ENCODE results near the gene GPC6. TPM values are rescaled to one million over a fixed set of nuclear protein-coding genes. Genes with fewer than 3 reads are reported as not detected.

The GPC6 gene
- total and polyA plus RNA-seq, 9 of the 15 experiments (the other 6 are each of a cell fraction or from before 2014, with no cell fraction given), result under 0.01 to 0.20 (median 0.01) TPM; not detected in 4

DNA sequence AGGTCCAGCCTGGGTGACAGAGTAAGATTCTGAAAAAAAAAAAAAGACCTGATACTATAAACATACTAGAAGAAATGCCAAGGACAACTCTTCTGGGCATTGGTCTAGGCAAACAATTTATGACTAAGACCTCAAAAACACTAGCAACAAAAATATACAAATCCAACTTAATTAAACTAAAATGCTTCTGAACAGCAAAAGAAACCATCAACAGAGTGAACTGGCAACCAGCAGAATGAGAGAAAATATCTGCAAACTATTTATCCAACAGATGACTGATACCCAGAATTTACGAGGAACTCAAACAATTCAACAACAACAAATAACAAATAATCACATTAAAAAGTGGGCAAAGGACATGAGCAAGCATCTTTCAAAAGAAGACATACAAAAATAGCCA lies 26.8 kb upstream of the GPC6 start:
- CTCF ChIA-PET (ENCODE audit: low intra/inter-chr PET ratio), result no interaction called here
- no peaks in the 10 kb centered on the region for H4K20me1 ChIP-seq (replicated peaks; ENCODE audit: control insufficient read depth, insufficient read depth, low read length)
- H3K36me3 ChIP-seq (ENCODE audit: control insufficient read depth, insufficient read depth, low read length), result no peaks in the 10 kb centered on the region
- no peaks in the 10 kb centered on the region for H3K9me3 ChIP-seq (replicated peaks; ENCODE audit: control insufficient read depth, insufficient read depth, low read depth, low read length)
- H3K4me1 ChIP-seq (replicated peaks in 1 of 2; ENCODE audit: control insufficient read depth in 2 of 2, insufficient read depth in 2 of 2, low read length in 2 of 2), result no peaks in the 10 kb centered on the region
- no peak overlapping the region for H3K4me3 ChIP-seq
- DNase-seq (ENCODE audit: extremely low read depth in 1 of 4, low spot score in 3 of 4) (no peak), FAIRE-seq (no peak), ATAC-seq (no peak)
- POLR2A ChIA-PET, result no interaction called here
- no TSS peak for BruUV-seq (replicated peaks)
- no peaks in the 10 kb centered on the region for H3K27me3 ChIP-seq (ENCODE audit: control insufficient read depth in 2 of 2, insufficient read depth in 2 of 2, low read length in 2 of 2)
- intact Hi-C loops (cut with micrococcal nuclease) (loop anchor here (10.0 kb wide), 2 partner anchors 535 to 665 kb away; no protein-coding TSS in a partner anchor), in situ Hi-C loops (cut with MboI) (loop anchor here (10.0 to 25.0 kb wide), 4 partner anchors 287 to 1763 kb away; no protein-coding TSS in a partner anchor)
- no peak overlapping the region for H3K27ac ChIP-seq (ENCODE audit: extremely low read depth, low read depth, low read length)
- no peak overlapping the region for H3K9ac ChIP-seq (ENCODE audit: insufficient read depth in 1 of 2, low read depth in 2 of 2, low read length in 2 of 2)
- no peak overlapping the region for H2AFZ ChIP-seq (ENCODE audit: low read depth, low read length)
- no peak overlapping the region for H3K4me2 ChIP-seq (ENCODE audit: insufficient read depth, low read length)
- H3K79me2 ChIP-seq (ENCODE audit: control insufficient read depth, insufficient read depth, low read length), result no peaks in the 10 kb centered on the region
- WGBS (ENCODE audit: insufficient coverage, low coverage, missing lambda C conversion rate), result 0% methylated on average over 1 of the region's 1 CpG
- TF ChIP-seq U2AF2 (optimal IDR thresholded peaks at IDR 0.05; ENCODE audit: low read depth, low read length) (no peak), GTF2F1 (IDR thresholded peaks at IDR 0.05; ENCODE audit: low read depth, low read length) (no peak), JUN (IDR thresholded peaks at IDR 0.05; ENCODE audit: borderline replicate concordance, low read depth, low read length) (no peak), JUN (CRISPR knock-in tag; IDR thresholded peaks at IDR 0.05; ENCODE audit: borderline replicate concordance) (no peak)
- H3K9me1 ChIP-seq (ENCODE audit: control insufficient read depth, insufficient read depth, low read length), result no peaks in the 10 kb centered on the region

DNA sequence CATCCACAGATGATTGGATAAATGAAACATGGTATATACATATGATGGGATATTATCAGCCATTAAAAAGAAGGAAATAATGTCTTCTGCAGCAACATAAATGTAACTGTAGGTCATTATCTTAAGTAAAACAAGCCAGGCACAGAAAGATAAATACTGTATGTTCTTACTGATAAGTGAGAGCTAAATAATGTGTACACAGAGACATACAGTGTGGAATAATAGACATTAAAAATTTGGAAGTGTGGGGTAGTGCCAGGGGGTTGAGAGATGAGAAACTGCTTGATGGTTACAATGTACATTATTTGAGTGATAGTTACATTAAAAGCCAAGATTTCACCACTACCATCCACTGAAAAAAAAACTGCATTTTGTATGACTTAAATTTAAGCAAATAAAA lies 26.0 kb upstream of the GPC6 start:
- BruUV-seq (replicated peaks), result no TSS peak
- FAIRE-seq (peak; percentile 62), DNase-seq (ENCODE audit: extremely low read depth in 1 of 4, low spot score in 3 of 4) (no peak), ATAC-seq (no peak; the same call in 2 of the 3 replicates)
- Histone ChIP-seq H3K9me1 (ENCODE audit: control insufficient read depth, insufficient read depth, low read length) (no peaks in the 10 kb centered on the region), H3K79me2 (ENCODE audit: control insufficient read depth, insufficient read depth, low read length) (no peaks in the 10 kb centered on the region), H3K36me3 (ENCODE audit: control insufficient read depth, insufficient read depth, low read length) (no peaks in the 10 kb centered on the region), H2AFZ (ENCODE audit: low read depth, low read length) (no peak overlapping the region), H3K4me2 (ENCODE audit: insufficient read depth, low read length) (no peak overlapping the region), H3K4me3 (no peak overlapping the region), H4K20me1 (replicated peaks; ENCODE audit: control insufficient read depth, insufficient read depth, low read length) (no peaks in the 10 kb centered on the region), H3K27me3 (ENCODE audit: control insufficient read depth in 2 of 2, insufficient read depth in 2 of 2, low read length in 2 of 2) (no peaks in the 10 kb centered on the region), H3K9ac (ENCODE audit: insufficient read depth in 1 of 2, low read depth in 2 of 2, low read length in 2 of 2) (no peak overlapping the region), H3K27ac (ENCODE audit: extremely low read depth, low read depth, low read length) (no peak overlapping the region), H3K4me1 (replicated peaks in 1 of 2; ENCODE audit: control insufficient read depth in 2 of 2, insufficient read depth in 2 of 2, low read length in 2 of 2) (no peaks in the 10 kb centered on the region), H3K9me3 (replicated peaks; ENCODE audit: control insufficient read depth, insufficient read depth, low read depth, low read length) (no peaks in the 10 kb centered on the region)
- CTCF ChIA-PET (ENCODE audit: low intra/inter-chr PET ratio), result interaction anchor here (0.6 to 1.0 kb wide), 2 partner anchors 882 to 905 kb away, joined by 3 to 5 read pairs; no protein-coding TSS in a partner anchor
- POLR2A ChIA-PET, result interaction anchor here (1.0 kb wide), 1 partner anchor 905 kb away, joined by 4 read pairs; no protein-coding TSS in a partner anchor
- in situ Hi-C loops (cut with MboI) (loop anchor here (10.0 to 25.0 kb wide), 3 partner anchors 676 to 1763 kb away; no protein-coding TSS in a partner anchor), intact Hi-C loops (cut with micrococcal nuclease) (loop anchor here (10.0 kb wide), 2 partner anchors 536 to 666 kb away; no protein-coding TSS in a partner anchor)
- TF ChIP-seq ZBTB8A (IDR thresholded peaks at IDR 0.05; ENCODE audit: partially characterized antibody), result no peak
- no peak for TF ChIP-seq ZBED1 (IDR thresholded peaks at IDR 0.05)
- TF ChIP-seq, protein P1, sequence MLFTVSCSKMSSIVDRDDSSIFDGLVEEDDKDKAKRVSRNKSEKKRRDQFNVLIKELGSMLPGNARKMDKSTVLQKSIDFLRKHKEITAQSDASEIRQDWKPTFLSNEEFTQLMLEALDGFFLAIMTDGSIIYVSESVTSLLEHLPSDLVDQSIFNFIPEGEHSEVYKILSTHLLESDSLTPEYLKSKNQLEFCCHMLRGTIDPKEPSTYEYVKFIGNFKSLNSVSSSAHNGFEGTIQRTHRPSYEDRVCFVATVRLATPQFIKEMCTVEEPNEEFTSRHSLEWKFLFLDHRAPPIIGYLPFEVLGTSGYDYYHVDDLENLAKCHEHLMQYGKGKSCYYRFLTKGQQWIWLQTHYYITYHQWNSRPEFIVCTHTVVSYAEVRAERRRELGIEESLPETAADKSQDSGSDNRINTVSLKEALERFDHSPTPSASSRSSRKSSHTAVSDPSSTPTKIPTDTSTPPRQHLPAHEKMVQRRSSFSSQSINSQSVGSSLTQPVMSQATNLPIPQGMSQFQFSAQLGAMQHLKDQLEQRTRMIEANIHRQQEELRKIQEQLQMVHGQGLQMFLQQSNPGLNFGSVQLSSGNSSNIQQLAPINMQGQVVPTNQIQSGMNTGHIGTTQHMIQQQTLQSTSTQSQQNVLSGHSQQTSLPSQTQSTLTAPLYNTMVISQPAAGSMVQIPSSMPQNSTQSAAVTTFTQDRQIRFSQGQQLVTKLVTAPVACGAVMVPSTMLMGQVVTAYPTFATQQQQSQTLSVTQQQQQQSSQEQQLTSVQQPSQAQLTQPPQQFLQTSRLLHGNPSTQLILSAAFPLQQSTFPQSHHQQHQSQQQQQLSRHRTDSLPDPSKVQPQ (CRISPR knock-in tag; IDR thresholded peaks at IDR 0.05; ENCODE audit: borderline replicate concordance), result no peak
- TF ChIP-seq POLR2G (IDR thresholded peaks at IDR 0.05; ENCODE audit: low read depth, low read length), result no peak
- TF ChIP-seq, protein P2, sequence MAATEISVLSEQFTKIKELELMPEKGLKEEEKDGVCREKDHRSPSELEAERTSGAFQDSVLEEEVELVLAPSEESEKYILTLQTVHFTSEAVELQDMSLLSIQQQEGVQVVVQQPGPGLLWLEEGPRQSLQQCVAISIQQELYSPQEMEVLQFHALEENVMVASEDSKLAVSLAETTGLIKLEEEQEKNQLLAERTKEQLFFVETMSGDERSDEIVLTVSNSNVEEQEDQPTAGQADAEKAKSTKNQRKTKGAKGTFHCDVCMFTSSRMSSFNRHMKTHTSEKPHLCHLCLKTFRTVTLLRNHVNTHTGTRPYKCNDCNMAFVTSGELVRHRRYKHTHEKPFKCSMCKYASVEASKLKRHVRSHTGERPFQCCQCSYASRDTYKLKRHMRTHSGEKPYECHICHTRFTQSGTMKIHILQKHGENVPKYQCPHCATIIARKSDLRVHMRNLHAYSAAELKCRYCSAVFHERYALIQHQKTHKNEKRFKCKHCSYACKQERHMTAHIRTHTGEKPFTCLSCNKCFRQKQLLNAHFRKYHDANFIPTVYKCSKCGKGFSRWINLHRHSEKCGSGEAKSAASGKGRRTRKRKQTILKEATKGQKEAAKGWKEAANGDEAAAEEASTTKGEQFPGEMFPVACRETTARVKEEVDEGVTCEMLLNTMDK (IDR thresholded peaks at IDR 0.05; ENCODE audit: borderline replicate concordance, insufficient read depth, low read depth, low read length, poor library complexity, severe bottlenecking), result no peak
- TF ChIP-seq, protein P3, sequence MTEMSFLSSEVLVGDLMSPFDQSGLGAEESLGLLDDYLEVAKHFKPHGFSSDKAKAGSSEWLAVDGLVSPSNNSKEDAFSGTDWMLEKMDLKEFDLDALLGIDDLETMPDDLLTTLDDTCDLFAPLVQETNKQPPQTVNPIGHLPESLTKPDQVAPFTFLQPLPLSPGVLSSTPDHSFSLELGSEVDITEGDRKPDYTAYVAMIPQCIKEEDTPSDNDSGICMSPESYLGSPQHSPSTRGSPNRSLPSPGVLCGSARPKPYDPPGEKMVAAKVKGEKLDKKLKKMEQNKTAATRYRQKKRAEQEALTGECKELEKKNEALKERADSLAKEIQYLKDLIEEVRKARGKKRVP (CRISPR knock-in tag; IDR thresholded peaks at IDR 0.05), result peak; percentile 76
